Measurements from ENCODE around the gene KRTAP23-1. TPM values are rescaled to one million over a fixed set of nuclear protein-coding genes. Genes with fewer than 3 reads are reported as not detected.

KRTAP23-1 gene
- total and polyA plus RNA-seq, 2 donors (not counting 1 experiment from before 2014, with no cell fraction given): not detected

DNA sequence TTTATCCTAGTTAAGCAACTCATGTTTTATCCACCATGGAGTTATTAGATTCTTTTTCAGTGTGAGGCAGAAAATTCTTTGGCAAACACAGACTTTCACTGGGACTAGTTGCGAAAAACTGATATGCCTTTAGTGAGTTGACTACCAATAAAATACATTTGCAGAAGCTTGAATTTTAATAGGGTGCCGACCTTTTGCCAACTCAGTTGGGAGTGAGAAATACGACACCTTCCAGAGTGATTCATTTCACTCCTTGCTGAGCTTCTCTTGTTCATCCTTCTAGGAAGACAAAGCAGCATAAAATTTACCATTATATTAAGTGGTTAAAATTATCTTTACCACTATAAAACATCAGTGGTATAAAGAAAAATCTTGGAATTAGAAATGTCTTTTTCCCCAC lies 1.2 kb upstream of the KRTAP23-1 start:
- 100% methylated on average over 1 of the region's 3 CpGs for WGBS (ENCODE audit: insufficient coverage)
- Mint-ChIP-seq H3K4me3 (no peak overlapping the region), H3K9me3 (ENCODE audit: insufficient read depth) (no peaks in the 10 kb centered on the region), H3K4me1 (no peaks in the 10 kb centered on the region), H3K27ac (no peak overlapping the region), H3K27me3 (no peaks in the 10 kb centered on the region)
- Histone ChIP-seq H2AFZ (ENCODE audit: insufficient read depth, low read depth, low read length, poor library complexity, severe bottlenecking) (no peak overlapping the region), H3K4me2 (replicated peaks; ENCODE audit: low read depth, low read length, poor library complexity, severe bottlenecking) (no peak overlapping the region), H3K4me1 (ENCODE audit: control insufficient read depth in 2 of 2, insufficient read depth in 2 of 2, low read length in 2 of 2) (no peaks in the 10 kb centered on the region), H4K20me1 (ENCODE audit: control insufficient read depth, insufficient read depth, low read length, poor library complexity, severe bottlenecking) (no peaks in the 10 kb centered on the region), H3K9ac (ENCODE audit: low read length) (no peak overlapping the region), H3K79me2 (ENCODE audit: control insufficient read depth, insufficient read depth, low read length) (no peaks in the 10 kb centered on the region), H3K36me3 (replicated peaks in 1 of 2; ENCODE audit: control extremely low read depth in 1 of 2, control insufficient read depth in 1 of 2, extremely low read depth in 1 of 2, insufficient read depth in 2 of 2, low read length in 1 of 2) (no peaks in the 10 kb centered on the region), H3K9me3 (ENCODE audit: control extremely low read depth in 1 of 3, control insufficient read depth in 2 of 3, insufficient read depth in 1 of 3, low read length in 2 of 3) (peaks cover 0 to 7% (median 0%) of the 10 kb centered on the region in 3 donors), H3K4me3 (ENCODE audit: control extremely low read depth in 1 of 5, extremely low read depth in 1 of 5, insufficient read depth in 1 of 5, low read depth in 2 of 5, low read length in 4 of 5) (no peak overlapping the region), H3K27me3 (replicated peaks in 1 of 4; ENCODE audit: control extremely low read depth in 1 of 4, control insufficient read depth in 3 of 4, insufficient read depth in 4 of 4, low read length in 3 of 4) (no peaks in the 10 kb centered on the region), H3K27ac (ENCODE audit: low read length in 2 of 2) (no peak overlapping the region)
- CTCF ChIA-PET: no interaction called here
- no peak for TF ChIP-seq EZH2 (IDR thresholded peaks at IDR 0.05; ENCODE audit: borderline replicate concordance, insufficient read depth, low read depth, low read length, poor library complexity, severe bottlenecking)
- TF ChIP-seq, protein P1, sequence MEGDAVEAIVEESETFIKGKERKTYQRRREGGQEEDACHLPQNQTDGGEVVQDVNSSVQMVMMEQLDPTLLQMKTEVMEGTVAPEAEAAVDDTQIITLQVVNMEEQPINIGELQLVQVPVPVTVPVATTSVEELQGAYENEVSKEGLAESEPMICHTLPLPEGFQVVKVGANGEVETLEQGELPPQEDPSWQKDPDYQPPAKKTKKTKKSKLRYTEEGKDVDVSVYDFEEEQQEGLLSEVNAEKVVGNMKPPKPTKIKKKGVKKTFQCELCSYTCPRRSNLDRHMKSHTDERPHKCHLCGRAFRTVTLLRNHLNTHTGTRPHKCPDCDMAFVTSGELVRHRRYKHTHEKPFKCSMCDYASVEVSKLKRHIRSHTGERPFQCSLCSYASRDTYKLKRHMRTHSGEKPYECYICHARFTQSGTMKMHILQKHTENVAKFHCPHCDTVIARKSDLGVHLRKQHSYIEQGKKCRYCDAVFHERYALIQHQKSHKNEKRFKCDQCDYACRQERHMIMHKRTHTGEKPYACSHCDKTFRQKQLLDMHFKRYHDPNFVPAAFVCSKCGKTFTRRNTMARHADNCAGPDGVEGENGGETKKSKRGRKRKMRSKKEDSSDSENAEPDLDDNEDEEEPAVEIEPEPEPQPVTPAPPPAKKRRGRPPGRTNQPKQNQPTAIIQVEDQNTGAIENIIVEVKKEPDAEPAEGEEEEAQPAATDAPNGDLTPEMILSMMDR (IDR thresholded peaks at IDR 0.05): no peak
- intact Hi-C loops (cut with micrococcal nuclease): no loop called here
- no peak for DNase-seq
- POLR2A ChIA-PET: no interaction called here
- no peak for ATAC-seq (ENCODE audit: low read depth)

DNA sequence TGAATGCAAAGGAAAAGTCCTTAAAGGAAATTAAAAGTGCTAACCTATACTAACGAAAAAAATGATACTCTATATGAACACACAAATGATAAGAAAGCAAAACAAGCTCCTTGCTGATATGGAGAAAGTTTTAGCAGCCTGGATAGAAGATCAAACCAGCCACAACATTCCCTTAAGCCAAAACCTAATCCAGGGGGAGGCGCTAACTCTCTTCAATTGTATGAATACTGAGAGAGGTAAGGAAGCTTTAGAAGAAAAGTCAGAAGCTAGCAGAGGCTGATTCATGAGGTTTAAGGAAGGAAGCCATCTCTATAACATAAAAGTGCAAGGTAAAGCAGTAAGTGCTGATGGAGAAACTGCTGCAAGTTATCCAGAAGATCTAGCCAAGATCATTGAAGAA lies 3.4 kb downstream of the KRTAP23-1 start:
- Histone ChIP-seq H2AFZ (ENCODE audit: insufficient read depth, low read depth, low read length, poor library complexity, severe bottlenecking) (no peak overlapping the region), H3K36me3 (replicated peaks in 1 of 2; ENCODE audit: control extremely low read depth in 1 of 2, control insufficient read depth in 1 of 2, extremely low read depth in 1 of 2, insufficient read depth in 2 of 2, low read length in 1 of 2) (no peaks in the 10 kb centered on the region), H3K27ac (ENCODE audit: low read length in 2 of 2) (no peak overlapping the region), H4K20me1 (ENCODE audit: control insufficient read depth, insufficient read depth, low read length, poor library complexity, severe bottlenecking) (no peaks in the 10 kb centered on the region), H3K4me3 (ENCODE audit: control extremely low read depth in 1 of 5, extremely low read depth in 1 of 5, insufficient read depth in 1 of 5, low read depth in 2 of 5, low read length in 4 of 5) (no peak overlapping the region), H3K79me2 (ENCODE audit: control insufficient read depth, insufficient read depth, low read length) (no peaks in the 10 kb centered on the region), H3K4me2 (replicated peaks; ENCODE audit: low read depth, low read length, poor library complexity, severe bottlenecking) (no peak overlapping the region), H3K27me3 (replicated peaks in 1 of 4; ENCODE audit: control extremely low read depth in 1 of 4, control insufficient read depth in 3 of 4, insufficient read depth in 4 of 4, low read length in 3 of 4) (no peaks in the 10 kb centered on the region), H3K4me1 (ENCODE audit: control insufficient read depth in 2 of 2, insufficient read depth in 2 of 2, low read length in 2 of 2) (no peaks in the 10 kb centered on the region), H3K9me3 (ENCODE audit: control extremely low read depth in 1 of 3, control insufficient read depth in 2 of 3, insufficient read depth in 1 of 3, low read length in 2 of 3) (peaks cover 0 to 7% (median 0%) of the 10 kb centered on the region in 3 donors), H3K9ac (ENCODE audit: low read length) (no peak overlapping the region)
- CTCF ChIA-PET: no interaction called here
- no peak overlapping the region for H3K27ac Mint-ChIP-seq
- no peak for TF ChIP-seq EZH2 (IDR thresholded peaks at IDR 0.05; ENCODE audit: borderline replicate concordance, insufficient read depth, low read depth, low read length, poor library complexity, severe bottlenecking)
- TF ChIP-seq, protein P1 (IDR thresholded peaks at IDR 0.05): no peak
- DNase-seq: no peak
- H3K4me1 Mint-ChIP-seq: no peaks in the 10 kb centered on the region
- WGBS (ENCODE audit: insufficient coverage): no CpG with 5 or more reads among the region's 2 CpGs
- POLR2A ChIA-PET: no interaction called here
- ATAC-seq (ENCODE audit: low read depth): no peak
- H3K9me3 Mint-ChIP-seq (ENCODE audit: insufficient read depth): no peaks in the 10 kb centered on the region
- no peaks in the 10 kb centered on the region for H3K27me3 Mint-ChIP-seq
- intact Hi-C loops (cut with micrococcal nuclease): no loop called here
- H3K4me3 Mint-ChIP-seq: no peak overlapping the region

Measured in B cell (primary cell).